GM15510 (cell line): ENCODE results near the gene MPC1.

ENCODE experiments used
- POLR2A ChIP-seq: IDR thresholded peaks from 3 replicates; pipeline ENCODE4 v1.6.1; 2011; ENCODE audit warnings: borderline replicate concordance; ENCODE audit not compliant: insufficient read length; ENCODE audit errors: extremely low read depth

MPC1 gene

DNA sequence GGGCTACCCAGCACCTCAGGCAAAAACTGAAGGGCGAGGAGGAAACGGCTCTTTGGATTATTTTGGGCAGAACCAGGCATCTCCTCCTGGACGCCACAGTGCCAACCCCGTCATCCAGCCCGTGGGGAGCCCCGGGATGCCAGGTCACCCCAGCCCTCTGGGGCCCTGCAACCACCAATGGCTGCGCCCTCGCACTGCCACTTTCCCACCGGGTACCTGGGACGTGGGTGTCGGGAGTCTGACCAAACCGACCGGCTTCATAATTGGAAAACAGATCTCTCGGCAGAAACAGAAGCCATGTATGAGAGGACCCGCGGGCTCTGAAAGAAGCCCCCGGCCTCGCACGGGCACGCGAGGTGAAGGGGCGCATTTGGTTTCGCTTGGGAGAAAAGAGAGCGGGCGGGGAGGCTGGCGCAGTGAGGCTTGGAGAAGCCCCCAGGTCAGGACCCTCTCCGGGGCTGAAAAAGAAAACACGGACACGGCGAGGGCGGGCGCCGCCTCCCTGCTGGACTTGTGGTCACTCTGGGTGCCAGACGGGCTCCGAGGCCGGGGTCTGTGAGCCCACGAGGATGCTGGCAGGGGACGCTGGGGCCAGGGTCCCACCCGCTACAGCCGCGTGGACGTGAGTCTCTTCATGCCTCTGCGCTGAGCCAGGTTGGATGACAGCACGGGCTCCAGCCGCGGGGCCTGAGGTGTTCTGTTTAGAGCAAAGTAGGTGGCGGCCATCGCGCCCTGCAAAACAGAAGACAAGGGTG lies 29.6 kb upstream of the MPC1 start:
- TF ChIP-seq POLR2A, result no peak

DNA sequence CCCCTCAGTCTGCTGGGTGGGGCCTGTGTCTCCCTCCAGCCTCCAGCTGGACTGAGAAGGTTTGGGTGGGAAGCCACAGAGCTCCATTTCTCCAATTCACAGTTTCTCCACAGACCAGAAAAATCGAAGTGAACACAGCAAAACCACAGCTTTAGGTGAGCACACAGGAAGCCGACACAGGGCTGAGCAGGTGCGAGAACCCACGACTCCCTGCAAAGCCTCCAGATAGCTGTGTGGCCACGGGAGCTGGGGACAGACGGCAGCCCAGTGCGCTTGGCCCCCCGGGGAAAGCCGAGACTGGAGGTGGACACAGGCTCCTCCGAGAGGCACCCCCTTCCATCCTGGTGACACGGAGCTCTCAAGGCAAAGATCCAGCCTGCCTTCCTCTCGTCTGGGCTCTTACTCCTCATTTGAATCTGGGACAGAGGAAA lies 29.0 kb upstream of the MPC1 start:
- no peak for TF ChIP-seq POLR2A

- TF ChIP-seq POLR2A, result no peak
Observed at GRCh38 chr6:166411271-166411670, 28.5 kb upstream of the MPC1 start.

- TF ChIP-seq POLR2A, result no peak
Observed at GRCh38 chr6:166410426-166410935, 27.7 kb upstream of the MPC1 start.

DNA sequence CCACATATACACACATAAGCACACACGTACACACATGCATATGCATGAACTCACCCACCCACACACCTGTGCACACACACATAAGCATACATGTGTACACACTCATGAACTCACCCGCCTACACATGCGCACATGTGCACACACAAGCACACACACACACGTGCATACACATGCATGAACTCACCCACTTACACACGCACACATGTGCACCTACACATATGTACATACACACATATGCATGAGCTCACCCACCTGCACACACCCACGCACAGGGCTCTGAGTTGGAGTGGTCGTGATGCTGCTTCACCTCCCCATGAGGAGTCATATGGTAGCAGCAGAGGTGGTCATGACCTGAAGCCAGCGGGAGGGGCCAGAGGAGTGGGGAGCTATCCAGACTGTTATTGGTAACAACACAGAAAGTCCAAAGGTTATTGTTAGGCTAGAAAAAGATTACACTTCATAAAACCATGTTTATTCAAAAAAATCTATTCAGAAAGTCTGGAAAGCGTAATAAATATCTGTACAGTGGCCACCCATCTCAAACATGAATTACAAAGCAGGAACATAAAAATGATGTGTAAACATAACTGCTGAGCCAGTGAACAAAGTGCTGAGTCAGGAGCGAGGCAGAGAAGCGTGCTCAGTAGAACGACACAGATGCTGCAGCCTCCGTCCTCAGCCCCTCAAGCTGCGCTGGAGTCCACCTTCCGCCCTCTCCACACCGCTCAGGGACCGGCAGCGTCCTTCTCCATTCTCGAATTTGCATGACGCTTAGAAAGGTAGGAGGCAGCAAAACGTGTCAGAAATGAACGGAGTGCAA lies 26.4 kb upstream of the MPC1 start:
- no peak for TF ChIP-seq POLR2A

DNA sequence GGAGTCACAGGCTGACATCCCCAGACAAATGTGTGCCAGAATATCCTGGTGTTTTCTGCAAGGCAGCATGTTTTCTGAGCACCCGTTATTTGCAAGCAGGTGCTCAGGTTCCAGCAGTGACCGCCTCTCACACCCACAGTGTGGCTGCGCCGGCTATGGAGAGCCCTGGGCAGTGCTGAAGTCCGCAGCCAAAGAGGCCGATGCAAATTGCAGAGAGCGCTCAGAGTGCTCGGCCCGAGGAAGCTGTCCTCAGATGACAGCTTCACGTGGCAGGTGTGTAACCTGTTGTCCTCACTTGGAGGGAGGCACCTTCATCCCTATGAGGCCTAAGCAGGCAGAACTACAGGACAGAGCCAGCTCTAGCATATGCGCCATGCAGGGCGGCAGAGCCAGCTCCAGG lies 23.5 kb upstream of the MPC1 start:
- no peak for TF ChIP-seq POLR2A

GRCh38 chr6:166405386-166405785 lies 22.6 kb upstream of the MPC1 start:
- TF ChIP-seq POLR2A, result no peak

GRCh38 chr6:166402582-166403277 lies 20.0 kb upstream of the MPC1 start:
- no peak for TF ChIP-seq POLR2A

- TF ChIP-seq POLR2A, result no peak
Observed at GRCh38 chr6:166400181-166400580, 17.4 kb upstream of the MPC1 start.

DNA sequence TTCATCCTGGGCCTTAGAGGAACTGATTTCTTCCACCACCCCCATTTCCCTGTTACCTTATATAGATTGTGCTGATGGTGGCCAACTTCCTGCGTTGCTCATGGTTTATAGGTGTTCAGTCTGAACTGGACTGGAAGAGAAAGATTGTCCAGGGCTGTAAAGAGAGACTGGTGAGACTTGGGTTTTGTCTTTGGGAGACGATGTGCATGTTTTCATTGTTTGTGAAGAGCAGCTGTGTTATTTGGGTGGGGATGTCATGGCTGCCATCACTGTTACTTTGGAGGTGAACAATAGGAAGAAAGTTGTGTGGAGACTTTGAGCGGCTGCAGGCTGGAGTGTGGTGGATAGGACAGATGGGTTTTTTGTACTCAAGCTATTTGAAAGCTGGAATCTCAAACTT lies 15.6 kb upstream of the MPC1 start:
- no peak for TF ChIP-seq POLR2A

DNA sequence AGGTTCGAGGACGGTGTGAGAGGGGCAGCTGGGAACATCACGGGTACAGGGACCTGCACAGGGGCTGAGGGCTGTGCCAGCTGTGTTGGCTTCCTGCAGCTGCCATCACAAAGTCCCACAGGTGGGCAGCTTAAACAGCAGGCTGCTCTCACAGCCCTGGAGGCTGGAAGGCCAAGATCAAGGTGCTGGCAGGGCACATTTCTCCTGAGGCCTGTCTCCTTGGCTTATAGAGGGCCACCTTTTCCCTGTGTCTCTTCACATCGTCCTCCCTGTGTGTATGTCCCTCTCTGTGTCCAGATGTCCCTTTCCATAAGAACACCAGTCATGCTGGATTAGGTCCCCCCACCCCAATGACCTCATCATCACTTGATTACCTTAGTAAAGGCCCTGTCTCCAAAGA lies 15.1 kb upstream of the MPC1 start:
- TF ChIP-seq POLR2A, result no peak

GRCh38 chr6:166395778-166396177 lies 13.0 kb upstream of the MPC1 start:
- TF ChIP-seq POLR2A, result no peak

GRCh38 chr6:166395351-166395750 lies 12.6 kb upstream of the MPC1 start:
- TF ChIP-seq POLR2A, result no peak

DNA sequence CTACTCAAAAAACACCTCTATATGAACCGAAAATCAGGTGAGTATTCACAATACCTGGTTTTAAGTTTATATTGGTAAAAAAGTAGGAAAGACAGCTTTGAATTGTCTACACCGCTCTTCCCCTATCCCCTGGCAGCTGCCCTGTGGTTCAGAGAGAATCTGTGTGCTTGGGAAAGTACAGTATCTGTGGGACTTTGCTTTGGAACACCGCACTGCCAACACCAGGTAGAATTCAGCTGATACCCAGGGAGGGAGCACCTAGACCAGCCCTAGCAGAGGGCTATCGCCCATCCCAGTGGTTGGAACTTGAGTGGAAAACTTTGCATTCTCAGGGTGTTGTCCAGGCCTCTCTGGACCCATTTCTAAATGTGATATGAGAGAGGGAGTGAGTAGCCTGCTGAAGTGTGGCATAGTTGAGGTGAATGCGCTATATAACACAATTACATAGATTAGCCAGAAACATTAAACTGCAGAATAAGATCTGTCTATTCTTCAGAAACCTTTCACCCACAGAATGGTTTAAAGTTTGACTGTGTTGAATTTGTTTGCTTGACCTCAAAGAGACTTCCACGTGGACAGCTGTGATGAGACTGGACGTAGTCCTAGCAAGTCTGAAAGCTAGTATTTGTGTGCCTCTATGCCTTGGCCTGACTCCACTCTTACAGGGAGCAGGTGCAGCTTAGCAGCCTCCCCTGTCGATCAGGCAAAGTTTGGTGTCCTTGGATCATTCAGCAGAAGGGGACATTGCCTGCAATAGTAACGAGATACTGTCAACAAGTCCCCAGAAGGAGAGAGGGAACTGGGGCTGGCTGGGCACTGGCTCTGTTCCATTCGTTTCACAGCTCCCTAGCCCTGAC lies 11.5 kb upstream of the MPC1 start:
- no peak for TF ChIP-seq POLR2A
